Dendritic cell treated with granulocyte-macrophage colony-stimulating factor and Interleukin-4, amounts not matched to agents 40 ng/mL and 50 ng/mL, for 4 days (primary cell): ENCODE data around the gene CD53.
"Not testable (repeated sequence)": the region's sequence is repeated elsewhere in the genome, so short reads cannot be mapped to it uniquely, and the experiment has no call there.

Experiments
- H3K27ac Mint-ChIP-seq: one replicate; pipeline ENCODE4 v1.8.0; 2022; ENCODE audit warnings: mild to moderate bottlenecking, mixed read lengths
- H3K27me3 Mint-ChIP-seq: one replicate; pipeline ENCODE4 v1.8.0; 2022; ENCODE audit warnings: mild to moderate bottlenecking, mixed read lengths
- H3K36me3 Mint-ChIP-seq: one replicate; pipeline ENCODE4 v1.8.0; 2022; ENCODE audit warnings: low read depth, mixed read lengths
- H3K4me1 Mint-ChIP-seq: one replicate; pipeline ENCODE4 v1.8.0; 2022; ENCODE audit warnings: low read depth, mixed read lengths
- H3K4me3 Mint-ChIP-seq: one replicate; pipeline ENCODE4 v1.8.0; 2022; ENCODE audit warnings: mild to moderate bottlenecking, moderate library complexity, mixed read lengths
- H3K9me3 Mint-ChIP-seq: one replicate; pipeline ENCODE4 v1.8.0; 2022; ENCODE audit warnings: mixed read lengths
- intact Hi-C: fragments of 100-400 bp; cut with micrococcal nuclease; formaldehyde crosslinking; loops from one replicate; pipeline ENCODE4 v1.15.0; 2022

Gene CD53

GRCh38 chr1:110912784-110913183 is 39.8 kb downstream of the CD53 start:
- Mint-ChIP-seq H3K4me3 (no peak overlapping the region), H3K27me3 (no peaks in the 10 kb centered on the region), H3K27ac (no peak overlapping the region), H3K4me1 (no peaks in the 10 kb centered on the region), H3K36me3 (no peaks in the 10 kb centered on the region), H3K9me3 (peaks cover 67% of the 10 kb centered on the region)
- intact Hi-C loops = loop anchor here (10.0 kb wide), 1 partner anchor 52 kb away; the partner anchor contains the start of gene LRIF1

- Mint-ChIP-seq H3K4me1 (no peaks in the 10 kb centered on the region), H3K4me3 (no peak overlapping the region), H3K27ac (no peak overlapping the region), H3K27me3 (no peaks in the 10 kb centered on the region), H3K36me3 (no peaks in the 10 kb centered on the region), H3K9me3 (peaks cover 49% of the 10 kb centered on the region)
- intact Hi-C loops = loop anchor here (10.0 kb wide), 1 partner anchor 50 kb away; the partner anchor contains the start of gene LRIF1
These were observed 41.7 kb downstream of the CD53 start for GRCh38 chr1:110914676-110915075.

DNA sequence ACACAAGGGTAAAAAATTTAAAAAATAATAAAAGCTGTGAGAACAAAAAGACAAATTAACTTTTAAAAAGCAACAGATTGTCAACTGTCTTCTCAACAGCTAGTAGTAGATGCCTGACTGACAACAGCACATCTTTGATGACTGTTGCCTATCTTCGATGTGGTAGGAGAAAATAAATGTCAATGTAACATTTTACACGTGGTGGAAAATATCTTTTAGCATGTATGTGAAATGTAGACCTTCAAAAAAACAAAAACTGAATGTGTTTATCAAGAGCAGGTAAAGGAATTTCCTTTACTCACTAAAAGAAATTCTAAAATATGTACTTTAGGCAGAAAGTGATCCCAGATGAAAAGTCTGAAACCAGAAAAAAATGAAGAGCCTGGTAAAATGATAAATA is 42.9 kb downstream of the CD53 start:
- intact Hi-C loops = loop anchor here (10.0 kb wide), 1 partner anchor 49 kb away; the partner anchor contains the start of gene LRIF1
- Mint-ChIP-seq H3K4me3 (no peak overlapping the region), H3K27ac (no peak overlapping the region), H3K36me3 (no peaks in the 10 kb centered on the region), H3K4me1 (no peaks in the 10 kb centered on the region), H3K9me3 (peaks cover 38% of the 10 kb centered on the region), H3K27me3 (peaks cover 3% of the 10 kb centered on the region)

DNA sequence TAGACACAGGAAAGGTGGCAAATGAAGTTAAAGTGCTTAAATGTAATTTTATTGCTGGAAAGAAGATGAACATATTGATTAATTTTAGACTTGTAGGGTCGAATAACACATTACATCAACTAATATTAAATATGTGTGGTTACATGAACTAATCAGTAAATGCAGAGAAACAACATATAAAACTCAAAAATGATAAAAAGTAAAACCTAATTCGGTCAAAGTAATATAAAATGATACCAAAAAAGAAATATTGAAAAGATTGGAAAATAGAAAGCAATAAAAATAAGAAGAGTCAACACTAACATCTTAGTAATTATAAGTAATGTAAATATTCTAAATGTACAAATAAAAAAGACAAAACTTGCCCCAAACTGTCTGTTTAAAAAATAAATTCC is 43.3 kb downstream of the CD53 start:
- H3K4me3 Mint-ChIP-seq = no peak overlapping the region
- no peak overlapping the region for H3K27ac Mint-ChIP-seq
- H3K27me3 Mint-ChIP-seq = peaks cover 3% of the 10 kb centered on the region
- intact Hi-C loops = loop anchor here (10.0 kb wide), 1 partner anchor 49 kb away; the partner anchor contains the start of gene LRIF1
- H3K9me3 Mint-ChIP-seq = peaks cover 33% of the 10 kb centered on the region
- H3K36me3 Mint-ChIP-seq = no peaks in the 10 kb centered on the region
- no peaks in the 10 kb centered on the region for H3K4me1 Mint-ChIP-seq

DNA sequence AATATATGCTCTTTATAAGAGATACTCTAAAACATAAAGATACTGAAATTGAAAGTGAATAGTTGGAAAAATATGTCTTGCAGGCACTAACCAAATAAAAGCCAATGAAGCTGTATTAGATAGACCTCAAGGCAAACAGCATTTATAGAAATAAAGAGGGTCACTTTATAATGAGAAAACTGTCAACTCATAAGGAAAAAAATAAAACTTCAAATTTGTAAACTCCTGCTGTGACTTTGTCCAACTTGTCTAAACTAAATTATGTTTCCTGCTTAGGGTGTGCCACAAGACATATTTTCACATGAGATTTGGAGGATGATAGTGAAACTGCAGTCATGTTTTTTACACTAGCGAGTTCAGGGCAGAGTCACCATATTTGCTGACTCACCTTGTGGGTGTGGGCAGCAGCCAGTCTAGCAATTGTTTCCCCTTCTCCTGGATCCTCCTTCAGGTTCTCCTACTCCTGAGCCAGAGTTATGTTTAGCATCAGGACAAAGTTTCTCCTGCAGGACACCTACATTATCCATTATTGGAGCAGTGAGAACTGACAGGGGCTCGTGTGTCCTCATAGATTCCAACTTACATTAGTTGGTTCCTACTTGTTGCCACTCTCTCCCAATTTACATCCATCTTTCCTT is 43.8 kb downstream of the CD53 start:
- Mint-ChIP-seq H3K4me3 (no peak overlapping the region), H3K36me3 (no peaks in the 10 kb centered on the region), H3K9me3 (peaks cover 28% of the 10 kb centered on the region), H3K4me1 (no peaks in the 10 kb centered on the region), H3K27me3 (peaks cover 3% of the 10 kb centered on the region), H3K27ac (no peak overlapping the region)
- intact Hi-C loops = loop anchor here (10.0 kb wide), 1 partner anchor 48 kb away; the partner anchor contains the start of gene LRIF1

- Mint-ChIP-seq H3K27ac (no peak overlapping the region), H3K4me3 (no peak overlapping the region), H3K27me3 (peaks cover 4% of the 10 kb centered on the region), H3K36me3 (no peaks in the 10 kb centered on the region), H3K4me1 (no peaks in the 10 kb centered on the region), H3K9me3 (peaks cover 21% of the 10 kb centered on the region)
- intact Hi-C loops = loop anchor here (10.0 kb wide), 1 partner anchor 47 kb away; the partner anchor contains the start of gene LRIF1
These were observed 45.1 kb downstream of the CD53 start for GRCh38 chr1:110918016-110918415.

DNA sequence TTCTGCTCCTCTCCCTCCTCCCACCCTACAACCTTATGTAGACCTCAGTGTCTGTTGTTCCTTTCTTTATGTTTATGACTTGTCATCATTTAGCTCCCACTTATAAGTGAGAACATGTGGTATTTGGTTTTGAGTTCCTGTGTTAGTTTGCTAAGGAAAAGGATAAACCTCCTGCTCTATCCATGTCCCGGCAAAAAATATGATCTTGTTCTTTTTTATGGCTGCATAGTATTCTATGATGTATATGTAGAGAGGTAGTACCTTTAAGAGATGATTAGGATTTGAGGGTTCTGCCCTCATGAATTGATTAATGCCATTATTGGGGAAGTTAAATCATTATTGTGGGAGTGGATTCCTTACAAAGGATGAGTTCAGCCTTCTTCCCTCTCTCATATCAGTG is 49.0 kb downstream of the CD53 start:
- no peak overlapping the region for H3K27ac Mint-ChIP-seq
- no peak overlapping the region for H3K4me3 Mint-ChIP-seq
- H3K27me3 Mint-ChIP-seq = peaks cover 7% of the 10 kb centered on the region
- H3K36me3 Mint-ChIP-seq = no peaks in the 10 kb centered on the region
- H3K4me1 Mint-ChIP-seq = no peaks in the 10 kb centered on the region
- intact Hi-C loops = no loop called here
- peaks cover 8% of the 10 kb centered on the region for H3K9me3 Mint-ChIP-seq

DNA sequence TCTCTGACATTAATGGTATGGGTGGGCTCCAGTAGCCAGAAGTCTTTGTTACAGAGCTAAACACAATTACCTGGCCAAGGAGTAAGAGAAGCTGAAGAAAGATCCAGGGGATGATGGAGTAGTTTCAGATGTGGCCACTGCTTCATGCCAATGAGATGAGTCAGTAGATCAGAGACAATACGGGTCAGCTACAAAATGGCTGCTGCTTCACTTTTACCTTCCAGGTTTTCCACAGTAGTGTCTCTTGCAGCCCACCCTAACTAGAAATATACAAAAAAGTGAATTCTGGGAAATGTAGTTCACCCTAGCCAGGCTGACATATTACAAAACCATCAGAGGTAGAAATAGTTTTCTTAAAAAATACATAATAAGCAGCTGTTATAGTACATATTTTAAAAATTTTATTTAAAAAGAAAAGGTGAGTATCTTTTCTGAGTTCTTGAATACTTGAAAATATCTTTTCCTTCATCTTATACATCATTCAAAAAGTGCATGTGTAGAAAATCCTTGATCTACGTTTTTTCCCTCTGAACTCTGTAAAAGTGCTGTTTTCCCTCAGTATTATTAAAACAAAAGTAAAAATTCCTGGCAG is 54.6 kb downstream of the CD53 start:
- Mint-ChIP-seq H3K27ac (no peak overlapping the region), H3K4me3 (no peak overlapping the region), H3K27me3 (peaks cover 4% of the 10 kb centered on the region), H3K36me3 (no peaks in the 10 kb centered on the region), H3K4me1 (no peaks in the 10 kb centered on the region), H3K9me3 (peaks cover 13% of the 10 kb centered on the region)
- intact Hi-C loops = no loop called here

DNA sequence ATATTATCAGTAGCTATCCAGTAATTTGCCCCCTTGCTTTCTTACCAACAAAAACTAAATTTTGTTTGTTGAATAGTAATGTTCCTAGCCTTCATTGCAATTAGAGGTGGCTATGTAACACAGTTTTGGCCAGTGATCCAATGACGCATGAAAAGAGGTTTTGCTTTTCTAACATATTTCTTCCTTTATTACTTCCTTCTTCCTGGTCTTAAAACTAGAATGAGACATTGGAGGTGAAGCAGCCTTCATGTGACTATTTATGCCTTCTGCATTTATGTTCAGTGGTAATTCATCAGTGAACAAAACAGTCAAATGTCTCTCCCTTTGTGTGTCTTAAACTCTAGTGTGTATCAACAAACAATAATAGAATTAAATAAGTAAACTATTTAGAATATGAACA is 55.2 kb downstream of the CD53 start:
- no peak overlapping the region for H3K27ac Mint-ChIP-seq
- no peak overlapping the region for H3K4me3 Mint-ChIP-seq
- H3K9me3 Mint-ChIP-seq = peaks cover 7% of the 10 kb centered on the region
- intact Hi-C loops = no loop called here
- H3K36me3 Mint-ChIP-seq = no peaks in the 10 kb centered on the region
- peaks cover 3% of the 10 kb centered on the region for H3K27me3 Mint-ChIP-seq
- H3K4me1 Mint-ChIP-seq = no peaks in the 10 kb centered on the region

DNA sequence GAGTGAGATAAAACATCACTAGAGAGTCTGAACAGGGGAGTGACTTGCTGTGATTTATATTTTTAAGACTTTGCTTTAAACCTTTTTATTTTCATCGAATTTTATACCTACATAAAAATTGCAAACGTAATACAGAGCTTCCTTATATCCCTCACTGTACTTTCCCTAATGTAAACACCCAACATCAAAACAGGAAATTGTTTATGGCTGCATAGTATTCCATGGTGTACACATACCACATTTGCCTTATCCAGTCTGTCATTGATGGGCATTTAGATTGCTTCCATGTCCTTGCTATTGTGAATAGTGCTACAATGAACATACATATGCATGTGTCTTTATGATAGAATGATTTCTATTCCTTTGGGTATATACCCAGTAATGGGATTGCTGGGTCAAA is 56.0 kb downstream of the CD53 start:
- Mint-ChIP-seq H3K27ac (no peak overlapping the region), H3K27me3 (peaks cover 3% of the 10 kb centered on the region), H3K4me3 (no peak overlapping the region), H3K9me3 (peaks cover 6% of the 10 kb centered on the region), H3K4me1 (no peaks in the 10 kb centered on the region), H3K36me3 (no peaks in the 10 kb centered on the region)
- intact Hi-C loops = no loop called here

DNA sequence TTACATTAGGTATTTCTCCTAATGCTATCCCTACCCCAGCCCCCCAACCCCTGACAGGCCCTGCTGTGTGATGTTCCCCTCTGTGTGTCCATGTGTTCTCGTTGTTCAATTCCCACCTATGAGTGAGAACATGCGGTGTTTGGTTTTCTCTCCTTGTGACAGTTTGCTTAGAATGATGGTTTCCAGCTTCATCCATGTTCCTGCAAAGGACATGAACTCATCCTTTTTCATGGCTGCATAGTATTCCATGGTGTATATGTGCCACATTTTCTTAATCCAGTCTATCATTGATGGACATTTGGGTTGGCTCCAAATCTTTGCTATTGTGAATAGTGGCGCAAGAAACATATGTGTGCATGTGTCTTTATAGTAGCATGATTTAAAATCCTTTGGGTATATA is 58.1 kb downstream of the CD53 start:
- H3K27me3 Mint-ChIP-seq, H3K27ac Mint-ChIP-seq, intact Hi-C loops, H3K4me1 Mint-ChIP-seq, H3K4me3 Mint-ChIP-seq, H3K36me3 Mint-ChIP-seq: not testable (repeated sequence)
- H3K9me3 Mint-ChIP-seq = peaks cover 24% of the 10 kb centered on the region

GRCh38 chr1:110936567-110936966 is 63.6 kb downstream of the CD53 start:
- Mint-ChIP-seq H3K27ac (no peak overlapping the region), H3K36me3 (no peaks in the 10 kb centered on the region), H3K4me3 (no peak overlapping the region), H3K4me1 (no peaks in the 10 kb centered on the region), H3K9me3 (peaks cover 56% of the 10 kb centered on the region), H3K27me3 (peaks cover 1% of the 10 kb centered on the region)
- intact Hi-C loops = no loop called here

DNA sequence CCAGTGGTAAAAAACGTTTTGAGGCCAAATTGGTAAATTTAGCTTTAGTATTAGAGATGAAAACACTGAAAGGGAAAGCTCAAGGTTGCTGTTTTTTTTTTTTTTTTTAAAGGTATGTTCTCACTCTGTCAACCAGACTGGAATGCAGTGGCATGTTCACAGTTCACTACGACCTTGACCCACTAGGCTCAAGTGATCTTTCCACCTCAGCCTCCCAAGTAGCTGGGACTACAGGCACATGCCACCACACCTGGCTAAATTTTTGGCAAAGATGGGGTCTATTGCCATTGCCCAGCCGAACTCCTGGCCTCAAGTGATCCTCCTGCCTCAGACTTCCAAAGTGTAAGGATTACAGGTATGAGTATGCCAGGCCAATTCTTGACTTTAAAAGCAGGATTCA is 71.9 kb downstream of the CD53 start:
- Mint-ChIP-seq H3K36me3 (peaks cover 41% of the 10 kb centered on the region), H3K27ac (no peak overlapping the region), H3K4me3 (no peak overlapping the region), H3K4me1 (no peaks in the 10 kb centered on the region), H3K9me3 (peaks cover 27% of the 10 kb centered on the region), H3K27me3 (no peaks in the 10 kb centered on the region)
- intact Hi-C loops = no loop called here

GRCh38 chr1:110945626-110946025 is 72.7 kb downstream of the CD53 start:
- Mint-ChIP-seq H3K9me3 (peaks cover 31% of the 10 kb centered on the region), H3K36me3 (peaks cover 49% of the 10 kb centered on the region), H3K27me3 (no peaks in the 10 kb centered on the region), H3K27ac (no peak overlapping the region), H3K4me3 (no peak overlapping the region), H3K4me1 (no peaks in the 10 kb centered on the region)
- intact Hi-C loops = no loop called here
